ENCODE results near the gene PRDM11. TPM values are rescaled to one million over a fixed set of nuclear protein-coding genes. Genes with fewer than 3 reads are reported as not detected.
A peak's percentile ranks its signal among the peaks of the same experiment; 100 is the strongest.

PRDM11 gene
- total RNA-seq, 2 donors from 2014 or later: 0.40 to 2.0 TPM

GRCh38 chr11:45158210-45158731 lies 11.8 kb downstream of the PRDM11 start:
- Mint-ChIP-seq H3K27ac (no peak overlapping the region), H3K9me3 (no peaks in the 10 kb centered on the region), H3K27me3 (no peaks in the 10 kb centered on the region), H3K36me3 (ENCODE audit: low read depth) (no peaks in the 10 kb centered on the region), H3K4me1 (peaks cover 4% of the 10 kb centered on the region), H3K4me3 (no peak overlapping the region)
- no peak for ATAC-seq (replicated peaks)

DNA sequence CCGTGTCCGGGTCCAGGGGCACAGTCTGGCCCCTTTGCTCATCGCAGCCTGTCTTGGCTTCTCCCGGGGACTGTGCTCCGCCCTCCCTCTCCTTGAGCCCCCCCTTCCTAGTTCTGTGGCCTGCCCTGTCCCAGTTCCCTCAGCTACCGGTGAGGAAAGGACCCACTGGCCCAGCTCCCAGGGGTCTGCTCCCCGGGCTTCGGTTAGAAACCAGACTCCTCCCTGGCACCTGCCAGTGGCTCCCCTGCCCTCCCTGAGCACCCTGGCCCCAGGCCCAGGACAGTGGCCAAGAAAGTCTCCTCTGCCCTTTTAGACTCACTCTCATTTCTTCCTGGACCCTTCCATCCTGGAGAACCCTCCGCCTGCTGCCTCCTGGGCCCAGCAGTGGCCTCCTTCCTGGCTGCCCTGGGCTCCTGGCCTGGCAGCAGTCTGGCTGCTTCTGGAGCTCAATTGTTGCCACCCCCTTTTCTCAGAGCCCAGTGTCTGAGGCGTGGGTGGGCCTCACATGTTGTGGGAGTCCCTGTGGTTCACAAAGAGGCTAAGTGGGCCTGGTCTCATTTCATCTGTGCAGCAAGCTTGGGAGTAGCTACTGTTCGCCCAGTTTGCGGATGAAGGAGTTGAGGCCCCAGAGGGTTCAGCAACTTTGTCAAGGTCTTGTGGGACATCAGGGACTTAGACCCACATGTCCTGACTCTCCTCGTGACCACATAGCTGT lies 12.6 kb downstream of the PRDM11 start:
- Mint-ChIP-seq H3K27me3 (no peaks in the 10 kb centered on the region), H3K36me3 (ENCODE audit: low read depth) (no peaks in the 10 kb centered on the region), H3K4me1 (peaks cover 4% of the 10 kb centered on the region), H3K9me3 (no peaks in the 10 kb centered on the region), H3K27ac (no peak overlapping the region), H3K4me3 (no peak overlapping the region)
- no peak for ATAC-seq (replicated peaks)

- Mint-ChIP-seq H3K27me3 (no peaks in the 10 kb centered on the region), H3K4me1 (no peaks in the 10 kb centered on the region), H3K36me3 (ENCODE audit: low read depth) (no peaks in the 10 kb centered on the region), H3K9me3 (no peaks in the 10 kb centered on the region), H3K4me3 (no peak overlapping the region), H3K27ac (no peak overlapping the region)
- no peak for ATAC-seq (replicated peaks)
Observed at GRCh38 chr11:45159781-45160365, 13.4 kb downstream of the PRDM11 start.

GRCh38 chr11:45161252-45162063 lies 15.0 kb downstream of the PRDM11 start:
- no peaks in the 10 kb centered on the region for H3K4me1 Mint-ChIP-seq
- H3K27ac Mint-ChIP-seq: no peak overlapping the region
- no peaks in the 10 kb centered on the region for H3K9me3 Mint-ChIP-seq
- no peaks in the 10 kb centered on the region for H3K36me3 Mint-ChIP-seq (ENCODE audit: low read depth)
- no peaks in the 10 kb centered on the region for H3K27me3 Mint-ChIP-seq
- no peak overlapping the region for H3K4me3 Mint-ChIP-seq
- no peak for ATAC-seq (replicated peaks)

DNA sequence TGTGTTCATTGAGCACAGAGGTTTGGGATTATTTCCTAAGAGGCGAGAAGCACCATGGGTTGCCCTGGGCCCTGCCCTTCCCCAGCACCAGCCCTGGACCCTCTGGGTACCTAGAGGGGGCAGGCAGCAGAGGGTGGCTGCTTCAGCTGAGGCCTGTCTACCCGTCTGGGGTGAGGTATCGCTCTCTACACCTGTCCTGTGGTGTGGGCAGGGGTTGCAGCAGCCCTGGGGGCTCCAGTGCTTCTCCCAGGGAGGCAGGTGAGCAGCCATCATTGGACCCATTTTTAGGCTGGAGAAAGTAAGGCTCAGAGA lies 15.6 kb downstream of the PRDM11 start:
- ATAC-seq (replicated peaks): no peak
- Mint-ChIP-seq H3K27ac (no peak overlapping the region), H3K36me3 (ENCODE audit: low read depth) (no peaks in the 10 kb centered on the region), H3K4me1 (no peaks in the 10 kb centered on the region), H3K27me3 (no peaks in the 10 kb centered on the region), H3K4me3 (no peak overlapping the region), H3K9me3 (no peaks in the 10 kb centered on the region)

DNA sequence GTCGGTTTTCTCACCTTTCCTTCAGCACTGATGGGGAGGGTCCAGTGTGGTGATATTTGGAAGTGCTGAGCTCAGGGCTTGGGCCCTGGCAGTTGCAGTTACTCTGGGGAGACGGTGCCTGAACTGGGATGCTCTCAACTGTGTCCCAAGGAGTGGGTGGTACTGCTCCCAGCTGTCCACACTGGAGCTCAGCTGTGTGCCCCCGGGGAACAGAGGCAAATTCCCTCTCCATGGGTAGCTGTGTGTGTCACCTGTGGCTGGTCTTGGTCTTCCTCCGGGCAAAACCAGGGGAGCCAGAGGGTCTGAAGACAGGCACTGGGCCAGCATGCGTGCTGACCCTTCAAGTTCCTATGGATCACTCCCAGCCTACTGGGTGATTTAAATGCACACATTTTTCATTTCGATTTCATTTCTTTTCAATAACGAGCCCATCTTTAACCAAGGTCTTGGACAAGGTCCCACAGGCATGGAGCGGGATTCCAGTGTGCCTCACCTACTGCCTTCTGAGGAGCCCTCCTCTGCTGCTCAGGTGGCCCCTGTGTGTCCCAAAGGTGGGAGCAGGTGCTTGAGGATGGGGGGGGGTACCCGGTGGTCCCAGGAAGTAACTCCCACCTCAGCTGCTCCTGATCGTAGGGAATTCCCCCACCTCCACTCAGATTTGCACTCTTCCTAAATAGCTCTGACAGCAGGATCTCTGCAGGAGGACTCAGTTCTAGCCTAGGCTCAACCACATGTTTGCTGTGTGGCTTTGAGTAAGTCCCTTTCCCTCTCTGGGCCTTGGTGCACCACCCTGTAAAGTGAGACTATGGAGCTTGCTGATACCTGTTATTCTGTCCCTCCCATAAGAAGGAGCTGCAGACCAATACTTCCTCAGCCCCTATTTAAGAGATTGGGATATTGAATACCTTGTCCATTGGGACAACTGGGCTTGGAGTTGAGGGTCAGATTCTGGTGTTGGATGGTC lies 16.8 kb downstream of the PRDM11 start:
- Mint-ChIP-seq H3K27ac (no peak overlapping the region), H3K4me1 (no peaks in the 10 kb centered on the region), H3K27me3 (no peaks in the 10 kb centered on the region), H3K36me3 (ENCODE audit: low read depth) (no peaks in the 10 kb centered on the region), H3K9me3 (no peaks in the 10 kb centered on the region), H3K4me3 (no peak overlapping the region)
- no peak for ATAC-seq (replicated peaks)

- ATAC-seq (replicated peaks): peak; percentile 75
- H3K27me3 Mint-ChIP-seq: no peaks in the 10 kb centered on the region
Observed at GRCh38 chr11:45163956-45164575, 17.6 kb downstream of the PRDM11 start.

GRCh38 chr11:45165386-45165785 lies 18.9 kb downstream of the PRDM11 start:
- Mint-ChIP-seq H3K27ac (no peak overlapping the region), H3K36me3 (ENCODE audit: low read depth) (no peaks in the 10 kb centered on the region), H3K9me3 (no peaks in the 10 kb centered on the region), H3K4me1 (peaks cover 10% of the 10 kb centered on the region), H3K4me3 (no peak overlapping the region), H3K27me3 (no peaks in the 10 kb centered on the region)
- no peak for ATAC-seq (replicated peaks)

More at GRCh38 chr11:45163956-45164575, 17.6 kb downstream of the PRDM11 start:
- no peaks in the 10 kb centered on the region for H3K9me3 Mint-ChIP-seq
- H3K4me3 Mint-ChIP-seq: no peak overlapping the region
- no peaks in the 10 kb centered on the region for H3K4me1 Mint-ChIP-seq
- no peak overlapping the region for H3K27ac Mint-ChIP-seq
- no peaks in the 10 kb centered on the region for H3K36me3 Mint-ChIP-seq (ENCODE audit: low read depth)

- Mint-ChIP-seq H3K4me1 (peaks cover 14% of the 10 kb centered on the region), H3K27ac (no peak overlapping the region), H3K9me3 (no peaks in the 10 kb centered on the region), H3K36me3 (ENCODE audit: low read depth) (no peaks in the 10 kb centered on the region), H3K4me3 (no peak overlapping the region), H3K27me3 (no peaks in the 10 kb centered on the region)
- ATAC-seq (replicated peaks): no peak
Observed at GRCh38 chr11:45165806-45166603, 19.6 kb downstream of the PRDM11 start.

GRCh38 chr11:45166604-45166897 lies 20.1 kb downstream of the PRDM11 start:
- Mint-ChIP-seq H3K27ac (no peak overlapping the region), H3K4me1 (peaks cover 14% of the 10 kb centered on the region), H3K4me3 (no peak overlapping the region), H3K27me3 (no peaks in the 10 kb centered on the region), H3K9me3 (no peaks in the 10 kb centered on the region), H3K36me3 (ENCODE audit: low read depth) (no peaks in the 10 kb centered on the region)
- ATAC-seq (replicated peaks): no peak

GRCh38 chr11:45167283-45167682 lies 20.8 kb downstream of the PRDM11 start:
- H3K4me3 Mint-ChIP-seq: no peak overlapping the region
- H3K36me3 Mint-ChIP-seq (ENCODE audit: low read depth): no peaks in the 10 kb centered on the region
- H3K27ac Mint-ChIP-seq: no peak overlapping the region
- ATAC-seq (replicated peaks): no peak
- H3K27me3 Mint-ChIP-seq: no peaks in the 10 kb centered on the region
- H3K9me3 Mint-ChIP-seq: no peaks in the 10 kb centered on the region
- peaks cover 14% of the 10 kb centered on the region for H3K4me1 Mint-ChIP-seq

- no peak for ATAC-seq (replicated peaks)
- H3K36me3 Mint-ChIP-seq (ENCODE audit: low read depth): no peaks in the 10 kb centered on the region
- peaks cover 14% of the 10 kb centered on the region for H3K4me1 Mint-ChIP-seq
Observed at GRCh38 chr11:45168366-45169130, 22.1 kb downstream of the PRDM11 start.

More at GRCh38 chr11:45168366-45169130, 22.1 kb downstream of the PRDM11 start:
- Mint-ChIP-seq H3K4me3 (no peak overlapping the region), H3K27ac (no peak overlapping the region), H3K27me3 (no peaks in the 10 kb centered on the region), H3K9me3 (no peaks in the 10 kb centered on the region)
